ENCODE measurements around the gene CTNNB1.

CTNNB1 gene

DNA sequence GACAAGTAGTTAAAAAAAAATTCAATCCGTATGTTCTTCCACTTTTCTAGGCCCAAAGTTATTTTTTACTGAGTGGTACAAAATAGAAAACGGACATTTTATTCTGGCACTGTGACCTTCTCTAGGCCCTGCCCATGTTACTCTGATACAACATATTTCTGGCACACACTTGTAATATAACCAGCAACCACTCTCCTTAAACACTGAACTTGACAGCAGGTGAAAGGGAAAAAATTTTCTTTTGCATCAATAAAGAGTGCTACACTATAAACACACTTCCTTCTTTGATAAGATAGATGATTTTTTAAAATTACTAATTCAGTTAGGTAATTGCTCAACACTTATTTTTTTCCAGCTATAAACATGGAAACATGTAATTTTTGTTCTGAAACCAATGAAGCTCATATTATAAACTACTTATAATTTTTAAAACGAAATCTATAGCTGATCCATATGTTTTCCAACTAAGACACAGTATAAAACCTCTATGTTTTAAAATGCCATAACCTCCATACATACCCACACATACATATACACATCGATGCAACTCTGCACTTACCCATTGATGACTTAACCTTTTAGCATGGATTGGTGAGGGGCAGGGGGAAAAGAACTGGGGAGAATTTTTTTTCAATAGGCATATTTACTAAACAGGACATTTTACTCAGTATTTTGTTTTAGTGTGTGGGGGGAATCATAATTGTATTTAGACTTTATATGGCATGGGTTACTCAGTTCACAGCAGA is 5.3 kb upstream of the CTNNB1 start:
- DNase-seq = no peak

DNA sequence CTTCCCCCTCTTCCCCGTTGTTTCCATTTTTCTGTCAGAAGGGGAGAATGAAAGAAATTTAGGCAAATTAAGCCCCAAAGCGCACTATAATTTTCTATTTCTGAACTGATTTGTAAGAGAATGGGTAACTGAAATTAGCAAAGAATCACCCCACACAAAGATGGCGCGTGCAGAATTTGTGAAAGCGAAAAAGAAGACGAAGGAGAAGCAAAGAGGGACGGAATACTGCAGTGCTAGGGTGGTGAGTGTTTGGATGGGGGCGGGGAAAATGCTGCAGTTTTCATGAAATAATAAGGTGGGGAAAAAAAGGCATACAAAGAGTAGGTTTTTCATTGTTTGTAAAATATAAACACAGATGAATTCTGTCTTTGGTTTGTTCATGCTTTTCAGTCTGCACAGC is 4.6 kb upstream of the CTNNB1 start:
- no peak for DNase-seq

DNA sequence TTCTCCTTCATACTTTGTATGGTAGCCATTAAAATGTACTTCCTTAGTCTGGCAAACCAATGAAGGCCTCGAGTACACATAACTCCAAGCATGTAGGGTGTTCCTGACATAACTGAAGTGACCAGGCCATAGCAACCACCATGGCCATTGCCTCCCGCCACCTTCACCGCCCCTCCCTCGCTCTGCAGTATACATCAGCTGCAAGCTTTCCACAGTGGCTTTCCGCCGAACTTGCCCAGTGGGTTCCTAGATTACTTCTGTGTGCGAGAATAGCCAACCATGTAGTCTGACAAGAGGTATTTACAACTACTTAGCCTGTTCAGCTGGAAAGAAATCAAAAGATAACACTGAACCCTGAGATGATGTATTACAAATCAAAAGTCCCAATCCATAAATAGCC is 3.4 kb upstream of the CTNNB1 start:
- DNase-seq = no peak

DNA sequence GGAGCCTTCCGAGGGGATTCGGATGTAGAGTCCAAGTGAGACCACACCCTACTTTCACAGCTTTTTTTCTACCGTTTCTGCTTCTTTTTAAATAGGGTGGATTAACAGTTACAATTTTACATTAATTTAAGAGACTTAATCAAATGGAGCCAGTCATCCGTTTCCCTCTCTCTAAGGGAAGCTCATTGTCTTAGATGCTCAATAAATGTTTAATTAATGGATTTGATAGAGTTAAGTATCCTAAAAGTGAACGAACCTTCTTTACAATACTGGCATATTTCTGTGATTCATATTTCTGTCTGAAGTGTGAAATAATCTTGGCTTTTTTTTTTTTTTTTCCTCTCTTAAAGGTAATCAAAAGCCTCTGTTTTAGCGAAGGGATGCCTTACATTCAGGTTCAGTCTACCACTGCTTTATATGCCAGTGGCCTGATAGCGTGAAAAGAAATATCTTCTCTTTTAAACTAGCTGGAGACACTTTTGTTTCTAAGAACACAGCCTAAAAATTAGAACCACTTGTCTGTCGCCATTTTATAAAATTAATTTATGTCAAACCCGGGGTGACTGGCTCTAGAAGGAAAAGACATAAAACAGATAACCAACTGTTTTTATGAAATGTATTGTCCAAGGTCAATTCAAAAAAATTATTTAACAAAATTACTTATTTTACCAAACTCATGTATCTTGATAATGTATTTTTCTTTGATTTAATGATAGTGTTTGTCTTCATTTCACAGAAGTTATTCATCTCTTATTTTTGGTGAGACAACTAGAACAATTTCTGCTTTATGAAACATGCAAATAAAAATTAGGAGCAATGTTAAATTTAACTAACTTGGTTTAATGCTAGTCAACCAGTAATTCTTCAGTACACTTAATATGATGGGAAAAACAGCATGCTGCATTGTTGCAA is 2.5 kb upstream of the CTNNB1 start:
- no peak for DNase-seq

DNA sequence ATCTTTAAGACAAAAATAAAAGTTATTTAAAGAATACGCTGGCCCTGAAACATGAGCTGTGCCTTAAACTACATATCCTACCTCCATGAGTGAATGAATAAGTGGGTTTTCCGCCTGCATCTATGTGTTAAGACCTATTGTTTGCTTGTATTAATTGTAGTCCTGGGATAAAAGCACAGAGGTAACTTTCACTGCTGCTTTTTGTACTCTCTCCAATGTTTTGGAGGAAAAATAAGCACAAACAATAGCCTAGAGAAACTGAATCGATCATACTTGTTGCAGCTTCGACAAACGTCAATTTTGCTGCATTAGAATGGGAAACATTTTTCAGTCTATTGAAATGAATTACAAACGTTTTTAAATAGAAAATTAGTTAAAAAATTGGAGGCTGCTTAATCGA is 1.3 kb upstream of the CTNNB1 start:
- DNase-seq = no peak

DNA sequence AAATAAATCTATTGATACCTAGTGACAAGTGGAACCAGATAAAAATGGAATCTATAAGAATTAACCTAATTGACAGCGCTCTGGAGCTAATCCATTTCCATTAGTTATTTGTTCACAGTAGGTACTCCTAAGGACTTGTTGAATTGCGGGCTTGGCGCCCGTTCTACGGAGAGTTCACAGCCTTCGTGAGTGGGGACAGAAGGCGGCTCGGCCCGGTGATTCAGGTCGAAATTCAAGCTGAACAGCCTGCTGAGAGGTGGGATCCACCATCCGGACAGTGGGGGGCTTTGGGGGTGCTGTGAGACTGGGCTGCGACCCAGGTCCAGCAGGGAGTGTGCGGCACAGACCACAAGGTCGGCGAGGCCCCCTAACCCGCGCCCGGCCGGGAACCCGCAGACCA is 779 bp upstream of the CTNNB1 start:
- peak; percentile 12 for DNase-seq

DNA sequence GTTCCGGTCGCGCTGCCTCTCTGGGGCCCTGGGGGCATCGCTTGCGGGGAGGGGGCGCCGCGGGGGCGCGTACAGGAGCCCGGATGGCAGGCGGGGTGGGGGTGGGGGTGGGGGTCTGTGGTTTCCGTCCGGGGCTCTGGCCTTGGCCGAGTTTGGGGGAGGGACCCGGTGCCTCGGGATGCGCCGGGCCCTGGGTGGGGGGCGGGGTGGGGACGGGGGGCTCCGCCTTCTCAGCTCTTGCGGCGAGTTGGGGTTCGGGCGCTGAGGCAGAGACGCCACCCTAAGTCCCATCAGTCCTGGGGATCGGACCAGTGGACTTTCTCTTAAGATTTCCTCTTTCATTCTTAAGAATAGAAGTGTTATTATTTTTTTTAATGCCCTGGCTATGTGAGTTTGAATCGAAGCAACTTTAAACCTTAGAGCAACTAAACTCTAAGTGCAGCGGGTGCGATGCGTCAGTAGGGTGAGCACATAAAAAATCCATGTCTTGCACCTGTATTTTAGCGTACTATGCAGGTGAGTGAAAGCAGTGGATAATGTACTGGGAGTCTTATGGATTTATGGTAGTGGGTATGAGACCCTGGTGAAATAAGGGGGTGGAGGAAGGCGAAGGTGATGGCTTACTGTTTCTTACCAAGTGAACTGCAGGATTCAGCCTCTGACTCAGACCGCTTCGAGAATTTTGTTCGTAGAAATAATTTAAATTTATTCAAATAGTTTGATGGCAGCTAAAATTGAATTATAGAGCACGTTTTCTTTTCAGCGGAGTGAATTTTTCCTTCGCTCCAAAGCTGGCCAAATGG is 762 bp downstream of the CTNNB1 start:
- no peak for DNase-seq

DNA sequence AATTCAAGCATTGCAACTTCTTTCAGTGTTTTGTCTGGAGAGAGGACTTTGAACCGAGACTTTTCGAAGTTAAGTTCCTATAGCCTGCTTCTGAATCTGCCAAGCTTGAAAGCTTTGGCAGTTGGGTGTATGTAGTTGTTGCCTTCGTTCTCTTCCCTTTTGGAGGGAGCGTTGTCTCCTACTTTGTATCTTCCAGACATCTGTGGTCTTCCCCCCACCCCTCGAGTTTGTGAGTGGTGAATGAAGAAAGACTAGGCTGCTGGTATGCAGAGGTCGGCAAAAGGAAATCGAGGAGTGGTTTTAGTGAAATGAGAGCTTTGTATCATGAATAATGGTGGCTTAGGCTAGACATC is 1.3 kb downstream of the CTNNB1 start:
- no peak for DNase-seq

DNA sequence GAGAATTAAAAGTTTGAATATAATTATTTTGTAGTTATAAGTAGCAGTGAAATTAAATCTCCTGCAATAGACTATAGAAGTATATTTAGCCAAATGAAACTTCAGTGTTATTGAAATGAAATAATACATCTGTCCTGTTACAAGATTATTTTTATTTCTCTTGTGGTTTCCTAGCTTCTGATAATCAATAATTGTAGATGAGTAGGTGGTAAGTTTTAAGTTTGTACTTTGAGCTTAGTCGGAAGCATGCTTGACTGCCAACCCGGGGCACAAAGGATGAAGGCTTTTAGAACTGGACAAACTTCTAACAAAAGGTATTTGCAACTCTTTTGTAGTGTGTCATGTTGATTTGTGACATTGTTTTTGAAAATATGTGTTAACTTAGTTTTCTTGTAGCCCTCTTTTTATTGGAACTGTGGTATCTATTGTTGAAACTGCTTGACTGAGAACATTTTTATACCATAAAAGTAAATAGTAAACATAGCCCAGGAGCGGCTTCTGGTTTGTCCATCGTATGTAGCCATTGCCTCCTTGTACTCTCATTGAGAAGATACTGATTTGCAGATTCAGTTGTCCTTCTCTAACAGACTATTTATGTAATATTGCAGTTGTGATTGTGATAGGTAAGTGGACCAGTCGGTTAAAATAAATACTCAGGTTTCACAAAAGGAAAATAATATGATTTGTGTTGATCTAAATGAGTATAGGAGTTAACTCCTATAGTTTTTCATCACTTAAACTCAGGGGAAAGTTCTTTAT is 2.9 kb downstream of the CTNNB1 start:
- no peak for DNase-seq

DNA sequence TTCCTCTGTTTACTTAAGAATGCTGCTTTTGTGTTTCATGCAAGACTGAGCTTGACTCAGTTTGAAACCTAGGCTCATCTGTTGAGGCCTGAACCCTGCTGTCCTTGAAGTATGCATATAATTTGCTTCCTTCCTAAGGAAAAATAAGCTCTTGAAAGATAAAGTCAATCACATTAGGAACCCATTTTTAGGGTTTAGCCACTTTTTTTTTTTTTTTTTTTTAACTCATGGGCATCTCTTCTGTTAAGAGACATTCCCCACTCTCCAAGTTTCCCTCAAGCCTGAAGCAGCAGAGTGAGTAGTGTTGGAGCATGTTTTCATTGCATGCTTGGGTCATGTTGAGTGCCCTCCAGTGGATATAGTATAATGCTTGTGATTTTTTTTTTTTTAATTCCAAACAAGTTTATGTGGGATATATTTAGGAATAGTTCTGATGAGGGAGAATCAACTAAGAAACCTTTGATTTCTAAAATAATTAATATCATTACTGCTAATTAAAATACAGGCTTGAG is 3.6 kb downstream of the CTNNB1 start:
- DNase-seq = no peak

DNA sequence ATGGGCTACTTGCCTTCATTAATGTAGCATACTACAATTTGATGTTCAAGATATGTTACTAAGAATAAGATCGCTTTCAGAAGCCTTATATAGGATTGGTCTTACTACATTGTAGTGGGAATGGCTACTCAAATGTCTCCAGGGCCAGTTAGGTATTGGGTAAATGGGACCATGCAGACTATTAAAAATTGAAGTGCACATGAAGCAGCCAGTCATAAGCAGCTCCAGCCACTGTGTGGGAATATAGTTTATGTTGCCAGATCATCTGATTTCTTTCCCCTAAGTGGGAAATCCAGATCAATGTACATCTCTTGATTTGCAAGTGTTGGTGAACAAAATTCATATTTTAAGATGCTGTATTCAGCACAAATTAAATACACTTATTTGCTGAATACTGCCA is 5.1 kb downstream of the CTNNB1 start:
- no peak for DNase-seq

DNA sequence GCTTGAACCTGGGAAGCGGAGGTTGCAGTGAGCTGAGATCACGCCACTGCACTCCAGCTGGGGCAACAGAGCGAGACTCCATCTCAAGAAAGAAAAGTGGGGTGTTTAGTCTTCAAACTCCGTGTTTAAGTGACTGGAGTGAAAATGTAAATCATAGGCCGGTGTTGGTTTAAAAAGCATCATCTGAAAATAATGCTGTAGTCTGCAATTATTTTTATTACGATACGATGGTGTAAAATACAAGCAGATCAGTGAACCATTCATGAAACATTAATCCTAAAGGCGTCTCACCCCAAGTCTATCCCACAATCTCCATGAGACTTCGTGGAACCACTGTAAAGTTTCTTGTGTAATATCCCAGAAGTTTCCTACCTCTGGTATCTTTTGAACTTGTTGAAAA is 6.3 kb downstream of the CTNNB1 start:
- DNase-seq = no peak

DNA sequence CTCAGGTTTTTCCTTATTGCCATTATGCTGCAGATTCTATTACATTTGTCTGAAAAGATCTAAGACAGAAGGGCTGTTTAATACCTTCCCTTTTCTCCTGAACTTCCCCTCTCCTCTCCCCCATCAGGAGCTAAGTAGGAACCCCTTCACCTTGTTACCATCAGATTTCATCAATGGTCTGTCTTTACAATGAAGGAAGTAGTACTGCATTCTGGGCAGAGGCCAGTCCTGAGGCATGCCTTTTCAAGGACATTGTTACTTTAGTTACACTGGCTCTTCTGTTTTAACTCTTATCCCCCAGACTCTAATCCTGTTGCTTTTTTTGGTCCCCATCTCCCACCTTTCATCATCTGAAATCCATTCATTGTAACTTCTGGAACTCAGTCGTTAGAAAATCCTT is 8.1 kb downstream of the CTNNB1 start:
- DNase-seq = no peak

DNA sequence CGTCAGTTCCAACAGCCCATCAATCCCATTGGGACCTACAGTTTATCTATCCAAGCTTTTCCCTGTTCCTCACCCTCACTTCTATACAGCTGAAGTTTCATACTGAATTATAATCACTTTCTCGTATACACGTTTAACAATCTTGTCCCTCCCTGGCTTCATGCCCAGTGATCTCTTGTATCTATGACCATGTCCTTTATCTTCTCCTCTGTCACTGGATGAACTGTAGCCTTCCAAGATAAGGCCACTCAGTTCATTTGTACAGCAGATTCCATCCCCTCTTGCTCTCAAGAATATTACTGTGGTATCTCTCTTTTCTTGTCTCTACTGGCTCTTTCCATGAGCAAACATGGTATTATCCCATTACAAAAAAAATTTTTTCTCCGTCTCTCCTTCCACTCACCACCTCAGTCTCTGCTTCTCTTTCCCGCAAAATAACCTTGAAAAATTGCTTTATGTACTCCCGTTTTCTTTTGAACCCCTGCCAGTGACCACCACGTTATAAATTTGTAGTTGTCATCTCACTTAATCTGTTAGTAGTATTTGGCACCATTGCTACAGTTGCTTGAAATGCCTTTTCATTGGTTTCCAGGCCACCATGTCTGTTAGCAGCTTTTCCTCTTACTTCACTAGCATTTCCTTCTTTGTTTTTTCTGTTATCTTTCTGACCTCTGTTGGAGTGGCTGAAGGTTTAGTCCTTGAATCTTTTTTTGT is 9.4 kb downstream of the CTNNB1 start:
- no peak for DNase-seq

DNA sequence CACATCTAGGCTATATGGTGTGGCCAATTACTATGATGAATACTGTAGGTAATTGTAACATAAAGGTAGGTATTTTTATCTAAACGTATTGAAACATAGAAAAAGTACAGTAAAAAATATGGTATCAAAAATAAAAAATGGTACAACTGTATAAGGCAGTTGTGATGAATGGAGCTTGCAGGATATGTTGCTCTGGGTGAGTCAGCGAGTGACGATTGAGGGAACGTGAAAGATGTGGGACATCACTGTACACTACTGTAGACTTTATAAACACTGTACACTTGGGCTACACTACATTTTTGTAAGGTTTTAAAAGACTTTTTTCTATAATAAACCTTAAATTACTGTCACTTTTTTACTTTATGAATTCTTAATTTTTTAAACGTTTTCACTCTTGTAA is 10.3 kb downstream of the CTNNB1 start:
- DNase-seq = no peak

DNA sequence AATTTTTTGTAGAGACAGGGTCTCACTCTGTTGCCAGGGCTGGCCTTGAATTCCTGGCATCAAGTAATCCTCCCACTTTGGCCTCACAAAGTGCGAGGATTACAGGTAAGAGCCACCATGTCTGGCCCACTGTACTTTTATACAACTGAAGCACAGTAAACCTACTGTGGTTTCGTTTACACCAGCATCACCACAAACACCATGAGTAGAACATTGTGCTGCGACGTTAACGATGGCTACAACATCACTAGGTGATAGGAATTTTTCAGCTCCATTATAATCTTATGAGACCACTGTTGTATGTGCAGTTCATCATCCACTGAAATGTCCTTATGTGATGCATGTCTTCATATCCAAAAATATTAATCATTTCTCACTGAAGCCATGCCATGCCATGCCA is 11.7 kb downstream of the CTNNB1 start:
- no peak for DNase-seq

DNA sequence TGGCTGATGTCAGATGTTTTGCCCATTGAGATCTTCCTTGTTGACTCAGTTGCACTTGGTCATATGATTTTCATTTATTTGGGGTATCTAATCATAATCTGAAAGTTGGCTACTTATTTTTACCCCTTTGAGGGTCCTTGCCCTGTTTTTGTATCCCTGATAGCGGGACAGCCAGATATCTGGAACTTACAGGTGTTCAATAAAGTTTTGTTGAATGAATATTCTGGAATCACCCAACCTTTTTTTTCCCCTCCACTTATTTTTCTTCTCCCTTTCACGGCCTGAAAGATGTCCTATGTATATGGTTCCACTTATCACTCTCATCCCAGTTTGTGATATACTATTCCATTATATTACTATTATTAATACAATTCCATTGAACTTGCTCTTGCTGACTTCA is 12.8 kb downstream of the CTNNB1 start:
- no peak for DNase-seq

DNA sequence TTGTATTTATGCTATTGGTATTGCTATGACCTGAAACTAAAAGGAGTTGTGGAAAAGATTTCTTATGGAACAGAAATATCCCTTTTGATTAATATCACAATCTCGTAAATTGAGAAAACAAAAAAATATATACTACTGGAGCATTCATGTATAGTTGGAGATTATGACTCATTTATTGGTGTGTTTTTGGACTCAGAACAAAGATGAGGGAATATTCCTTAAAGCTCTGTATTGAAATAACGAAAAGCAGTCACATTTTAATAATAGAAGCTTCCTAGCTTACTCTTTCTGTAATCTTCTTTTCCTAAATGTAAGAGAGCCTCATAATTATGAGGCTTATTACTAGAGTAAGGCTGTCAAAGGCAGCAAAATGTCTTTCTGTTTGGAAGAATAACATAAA is 14.3 kb downstream of the CTNNB1 start:
- no peak for DNase-seq

DNA sequence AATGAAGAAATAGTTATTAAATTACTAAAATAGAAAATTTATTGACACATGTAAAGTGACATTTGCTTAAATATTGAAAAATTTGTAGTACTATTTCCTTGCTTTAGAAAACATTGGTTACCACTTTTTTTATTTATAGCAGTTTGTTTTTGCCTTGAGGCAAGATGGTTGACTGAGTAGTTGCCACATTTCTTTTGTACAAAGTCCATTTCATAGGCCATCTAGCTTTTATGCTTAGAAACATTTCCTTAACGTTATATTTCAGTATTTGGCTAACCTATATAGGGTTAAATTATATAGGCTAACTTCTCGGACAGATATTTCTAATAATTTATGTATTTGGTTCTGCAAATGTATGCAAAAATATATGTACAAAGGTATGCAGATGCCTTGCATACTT is 17.1 kb downstream of the CTNNB1 start:
- no peak for DNase-seq

DNA sequence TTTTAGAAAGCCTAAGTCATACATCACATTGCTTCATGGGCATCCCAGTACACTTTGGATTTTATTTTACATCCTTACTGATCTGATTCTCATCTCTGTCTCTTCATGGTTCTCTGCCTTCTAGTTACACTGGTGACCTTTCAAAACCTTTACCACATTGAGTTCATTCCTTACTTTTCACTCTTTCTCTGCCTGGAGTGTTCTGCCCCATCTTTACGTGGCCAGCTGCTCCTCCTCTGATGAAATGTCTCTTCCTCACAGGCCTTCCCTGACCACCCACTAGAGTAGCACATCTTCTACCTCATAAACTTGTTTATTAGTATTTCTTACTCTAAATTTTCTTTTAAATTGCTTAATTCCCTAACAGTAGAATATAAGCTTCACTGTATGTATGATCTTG is 17.7 kb downstream of the CTNNB1 start:
- DNase-seq = no peak

DNA sequence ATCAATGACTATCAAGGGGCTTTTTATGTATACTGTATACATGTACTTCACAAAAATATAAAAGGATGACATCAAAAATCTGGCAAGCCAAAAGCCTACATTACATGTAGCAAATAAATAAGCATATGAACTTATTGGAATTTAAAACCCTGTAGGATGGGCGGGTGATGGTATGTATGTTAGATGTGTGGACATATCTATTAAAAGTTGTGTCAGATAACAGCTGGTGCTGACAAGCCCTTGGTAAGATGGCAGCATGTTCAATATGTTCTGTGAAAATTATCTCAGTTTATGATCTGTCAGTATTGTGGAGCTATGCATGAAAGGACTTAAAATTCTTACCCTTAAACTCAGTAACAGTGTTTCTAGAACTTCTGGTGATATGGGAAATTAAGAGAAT is 20.1 kb downstream of the CTNNB1 start:
- no peak for DNase-seq
